HG03432 (cell line): ENCODE results near the gene RABGAP1L.
"Not testable (repeated sequence)": the region's sequence is repeated elsewhere in the genome, so short reads cannot be mapped to it uniquely, and the experiment has no call there.

Source experiments
- ATAC-seq: cut with Tn5 transposase; IDR thresholded peaks from one replicate; pipeline ENCODE4 v1.9.1; 2021; ENCODE audit warnings: mild to moderate bottlenecking, moderate library complexity; ENCODE audit not compliant: unreplicated experiment

RABGAP1L gene

DNA sequence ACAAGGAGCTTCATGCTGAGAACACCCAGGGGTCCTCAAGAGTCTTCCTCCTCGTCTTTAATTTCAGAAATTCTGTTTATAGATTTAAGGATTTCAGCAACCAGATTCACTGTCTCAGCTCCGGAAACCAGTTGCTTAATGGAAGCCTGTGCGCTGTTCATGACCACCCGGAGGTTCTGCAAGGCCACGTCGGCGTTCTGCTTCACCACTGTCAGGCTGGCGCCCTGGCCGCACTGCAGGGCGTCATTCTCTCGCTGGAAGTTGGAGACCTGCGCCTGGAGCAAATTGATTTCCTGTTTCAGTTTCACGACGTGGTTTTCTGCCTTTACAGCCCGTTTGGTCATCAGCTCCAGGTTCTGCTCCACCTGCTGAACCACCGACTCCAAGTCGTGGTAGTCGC is 885.3 kb downstream of the RABGAP1L start:
- ATAC-seq: not testable (repeated sequence)
